SK-N-SH (cell line): ENCODE measurements around the gene DLG2. TPM values are rescaled to one million over a fixed set of nuclear protein-coding genes. Genes with fewer than 3 reads are reported as not detected.

ENCODE experiments used
- CTCF ChIA-PET: fragments of 300-600, 350-600 bp; formaldehyde crosslinking; extraction: SDS; loops from one replicate; lab custom pipeline; 2021; lab: Yijun Ruan, JAX
- POLR2A ChIA-PET: fragments of 350-600 bp; sonication (Branson Sonifier 250); formaldehyde crosslinking; extraction: SDS; loops from one replicate; lab custom pipeline; 2020; ENCODE audit warnings: antibody characterized with exemption, inconsistent platforms; lab: Yijun Ruan, JAX
- DNase-seq: peaks from one replicate; pipeline ENCODE4 v3.0.0; 2012
- H2AFZ ChIP-seq: fragments of 200-600 bp; sonication (generic); 2 replicates; pipeline ENCODE4 v1.8.1; 2016; ENCODE audit warnings: antibody characterized with exemption, mild to moderate bottlenecking, low read depth
- H3F3A ChIP-seq: fragments of 200-600 bp; sonication (generic); replicated peaks from 2 replicates; pipeline ENCODE3; 2016; ENCODE audit warnings: antibody characterized with exemption, mild to moderate bottlenecking; ENCODE audit not compliant: insufficient read depth
- H3K27ac ChIP-seq, 2 experiments: fragments of 200-500 bp in 1 of 2; fragments of 200-600 bp in 1 of 2; sonication (Bioruptor generic) in 1 of 2; sonication (generic), shearing (Covaris generic) in 1 of 2; 2 replicates each; pipeline versions ENCODE4 v1.5.1 to v1.6.1; 2014 to 2016; ENCODE audit warnings: low read depth in 2 of 2, inconsistent platforms in 1 of 2, low read length in 1 of 2, mild to moderate bottlenecking in 1 of 2, mixed read lengths in 1 of 2
- H3K27me3 ChIP-seq: fragments of 200-600 bp; sonication (generic), shearing (Covaris generic); 2 replicates; pipeline ENCODE4 v1.6.1; 2016; ENCODE audit warnings: mixed run types; ENCODE audit not compliant: insufficient read depth
- H3K36me3 ChIP-seq, 2 experiments: fragments of 200-500 bp in 1 of 2; fragments of 200-600 bp in 1 of 2; sonication (Bioruptor generic) in 1 of 2; sonication (generic) in 1 of 2; replicated peaks in 1 of 2; 2 replicates each; pipeline versions ENCODE3 to v1.5.1; 2014 to 2016; ENCODE audit warnings: low read length in 1 of 2, mild to moderate bottlenecking in 1 of 2; ENCODE audit not compliant: insufficient read depth in 2 of 2, control insufficient read depth in 1 of 2
- H3K4me1 ChIP-seq, 2 experiments: fragments of 200-500 bp in 1 of 2; fragments of 200-600 bp in 1 of 2; sonication (Bioruptor generic) in 1 of 2; sonication (generic), shearing (Covaris generic) in 1 of 2; 2 replicates each; pipeline versions ENCODE4 v1.5.1 to v1.6.1; 2014 to 2016; ENCODE audit warnings: low read depth in 1 of 2, low read length in 1 of 2, mixed run types in 1 of 2; ENCODE audit not compliant: insufficient read depth in 2 of 2, control insufficient read depth in 1 of 2
- H3K4me2 ChIP-seq: fragments of 200-600 bp; sonication (generic), shearing (Covaris generic); 2 replicates; pipeline ENCODE4 v1.6.1; 2017; ENCODE audit warnings: mixed run types
- H3K4me3 ChIP-seq, 2 experiments: fragments of 200-500 bp in 1 of 2; fragments of 200-600 bp in 1 of 2; sonication (Bioruptor generic) in 1 of 2; sonication (generic), shearing (Covaris generic) in 1 of 2; 2 replicates each; pipeline versions ENCODE4 v1.5.1 to v1.8.1; 2014 to 2016; ENCODE audit warnings: low read depth in 2 of 2, inconsistent platforms in 1 of 2, low read length in 1 of 2, mild to moderate bottlenecking in 1 of 2, mixed read lengths in 1 of 2, moderate library complexity in 1 of 2
- H3K79me2 ChIP-seq: fragments of 200-600 bp; sonication (generic); 2 replicates; pipeline ENCODE4 v1.8.1; 2017; ENCODE audit warnings: mild to moderate bottlenecking; ENCODE audit not compliant: insufficient read depth
- H3K9ac ChIP-seq: fragments of 200-600 bp; sonication (generic); 2 replicates; pipeline ENCODE4 v1.6.1; 2017; ENCODE audit warnings: mixed run types
- H3K9me2 ChIP-seq: fragments of 200-600 bp; sonication (generic); 2 replicates; pipeline ENCODE4 v1.6.1; 2017; ENCODE audit warnings: mixed run types
- H3K9me3 ChIP-seq: fragments of 200-600 bp; sonication (generic); 2 replicates; pipeline ENCODE4 v1.6.1; 2017; ENCODE audit warnings: mixed run types, mild to moderate bottlenecking, moderate library complexity
- H4K20me1 ChIP-seq: fragments of 200-600 bp; sonication (generic); 2 replicates; pipeline ENCODE4 v1.6.1; 2017; ENCODE audit warnings: mild to moderate bottlenecking, mixed run types; ENCODE audit not compliant: insufficient read depth
- CHD2 ChIP-seq: fragments of 150-350 bp; IDR thresholded peaks from 2 replicates; pipeline ENCODE4 v1.6.1; 2018; ENCODE audit warnings: low read length; ENCODE audit not compliant: partially characterized antibody
- CTCF ChIP-seq: fragments of 200-600 bp; sonication (generic); IDR thresholded peaks from 2 replicates; pipeline ENCODE4 v1.6.1; 2017; ENCODE audit warnings: antibody characterized with exemption, mild to moderate bottlenecking, moderate library complexity
- ELF1 ChIP-seq: IDR thresholded peaks from 2 replicates; pipeline ENCODE4 v1.4.0; 2012
- EP300 ChIP-seq, 2 experiments: IDR thresholded peaks; 2 replicates each; pipeline versions ENCODE4 v1.4.0 to v1.6.1; 2012; ENCODE audit warnings: borderline replicate concordance in 1 of 2, low read depth in 1 of 2, low read length in 1 of 2
- FOXJ3 ChIP-seq: sonication (generic); formaldehyde crosslinking; IDR thresholded peaks from 2 replicates; pipeline ENCODE4 v1.5.1; 2020; ENCODE audit warnings: mild to moderate bottlenecking, missing genetic modification reagents
- GATA2 ChIP-seq: sonication (generic); formaldehyde crosslinking; IDR thresholded peaks from 2 replicates; pipeline ENCODE4 v1.5.0; 2020; ENCODE audit warnings: mild to moderate bottlenecking, missing genetic modification reagents
- JUND ChIP-seq: IDR thresholded peaks from 2 replicates; pipeline ENCODE4 v1.4.0; 2012
- MAX ChIP-seq: IDR thresholded peaks from 2 replicates; pipeline ENCODE4 v1.4.0; 2012; ENCODE audit warnings: low read depth
- MEF2A ChIP-seq: IDR thresholded peaks from 2 replicates; pipeline ENCODE4 v1.4.0; 2012; ENCODE audit warnings: low read depth, borderline replicate concordance
- NRF1 ChIP-seq: IDR thresholded peaks from 2 replicates; pipeline ENCODE4 v1.6.1; 2012; ENCODE audit warnings: low read depth, mild to moderate bottlenecking, low read length
- RAD21 ChIP-seq: IDR thresholded peaks from 2 replicates; pipeline ENCODE4 v1.6.1; 2012; ENCODE audit warnings: mild to moderate bottlenecking, low read length
- RCOR1 ChIP-seq: fragments of 150-350 bp; IDR thresholded peaks from 2 replicates; pipeline ENCODE4 v1.6.1; 2017; ENCODE audit warnings: antibody characterized with exemption, low read length
- REST ChIP-seq: IDR thresholded peaks from 2 replicates; pipeline ENCODE4 v1.6.1; 2012; ENCODE audit warnings: mild to moderate bottlenecking, low read depth, low read length, moderate library complexity
- RFX5 ChIP-seq: IDR thresholded peaks from 2 replicates; pipeline ENCODE4 v1.6.1; 2012; ENCODE audit warnings: mild to moderate bottlenecking, improper control_type of control experiment, low read length
- RXRA ChIP-seq: IDR thresholded peaks from 2 replicates; pipeline ENCODE4 v1.4.0; 2012; ENCODE audit warnings: low read depth, mild to moderate bottlenecking, borderline replicate concordance
- SMC3 ChIP-seq: IDR thresholded peaks from 2 replicates; pipeline ENCODE4 v1.6.1; 2012; ENCODE audit warnings: low read depth, low read length, improper control_type of control experiment
- TCF12 ChIP-seq: IDR thresholded peaks from 2 replicates; pipeline ENCODE4 v1.4.0; 2012
- TEAD4 ChIP-seq: IDR thresholded peaks from 2 replicates; pipeline ENCODE4 v1.4.0; 2012; ENCODE audit warnings: mild to moderate bottlenecking, borderline replicate concordance; ENCODE audit not compliant: insufficient read depth
- USF2 ChIP-seq: fragments of 150-350 bp; IDR thresholded peaks from 2 replicates; pipeline ENCODE4 v1.6.1; 2017; ENCODE audit warnings: antibody characterized with exemption, low read length, low read depth, borderline replicate concordance
- YY1 ChIP-seq: IDR thresholded peaks from 2 replicates; pipeline ENCODE4 v1.4.0; 2012; ENCODE audit warnings: low read depth, mild to moderate bottlenecking
- WGBS: methylation state at CpG from one replicate; pipeline ENCODE4 v1.1.6; 2017; ENCODE audit warnings: low lambda C conversion rate; 5-methylcytosine and 5-hydroxymethylcytosine counted together
- polyA plus RNA-seq, 3 experiments: library from polyadenylated mRNA; depleted of rRNA; stranded (reverse); fragments of >200 nt; gene quantifications; 2 replicates each; pipeline ENCODE4 v1.2.3, GENCODE V29; 2012

Gene DLG2
- polyA plus RNA-seq, 1 of the 3 experiments (the other 2 are of a cell fraction): 0.21 TPM

- H4K20me1 ChIP-seq: no peaks in the 10 kb centered on the region
- H3K9ac ChIP-seq: no peak overlapping the region
- no peaks in the 10 kb centered on the region for H3K27me3 ChIP-seq
- DNase-seq: no peak
- POLR2A ChIA-PET: no interaction called here
- H2AFZ ChIP-seq: no peak overlapping the region
- H3K9me3 ChIP-seq: no peaks in the 10 kb centered on the region
- no peak overlapping the region for H3K4me2 ChIP-seq
- no peaks in the 10 kb centered on the region for H3K4me1 ChIP-seq
- H3K36me3 ChIP-seq: no peaks in the 10 kb centered on the region
- TF ChIP-seq RFX5: no peak
- no peak for TF ChIP-seq RCOR1
- no peak for TF ChIP-seq USF2
- no peak for TF ChIP-seq SMC3
- TF ChIP-seq NRF1: no peak
- no peak for TF ChIP-seq MAX
- no peak for TF ChIP-seq RAD21
- no peak for TF ChIP-seq TEAD4
- TF ChIP-seq CTCF: no peak
- TF ChIP-seq REST: no peak
- no peak for TF ChIP-seq RXRA
- no peak for TF ChIP-seq GATA2 (CRISPR knock-in tag)
- no peak for TF ChIP-seq JUND
- TF ChIP-seq YY1: no peak
- TF ChIP-seq MEF2A: no peak
- no peak for TF ChIP-seq EP300 (IDR thresholded peaks at IDR 0.05; ENCODE audit: borderline replicate concordance in 1 of 2, low read depth in 1 of 2, low read length in 1 of 2)
- TF ChIP-seq FOXJ3 (CRISPR knock-in tag): no peak
- no peak for TF ChIP-seq ELF1
- TF ChIP-seq TCF12: no peak
- TF ChIP-seq CHD2: no peak
- TF ChIP-seq, all 33 proteins: peak for 0
- Histone ChIP-seq H3K9me2 (no peaks in the 10 kb centered on the region), H3K79me2 (no peaks in the 10 kb centered on the region), H3K4me3 (no peak overlapping the region), H3K27ac (no peak overlapping the region), H3F3A (no peaks in the 10 kb centered on the region)
- CTCF ChIA-PET: no interaction called here
- WGBS: 22% methylated on average over 1 of the region's 1 CpG
Measured at GRCh38 chr11:84870486-84870885, 756.7 kb downstream of the DLG2 start.
